ENCODE data around the gene BARHL1.

BARHL1 gene

DNA sequence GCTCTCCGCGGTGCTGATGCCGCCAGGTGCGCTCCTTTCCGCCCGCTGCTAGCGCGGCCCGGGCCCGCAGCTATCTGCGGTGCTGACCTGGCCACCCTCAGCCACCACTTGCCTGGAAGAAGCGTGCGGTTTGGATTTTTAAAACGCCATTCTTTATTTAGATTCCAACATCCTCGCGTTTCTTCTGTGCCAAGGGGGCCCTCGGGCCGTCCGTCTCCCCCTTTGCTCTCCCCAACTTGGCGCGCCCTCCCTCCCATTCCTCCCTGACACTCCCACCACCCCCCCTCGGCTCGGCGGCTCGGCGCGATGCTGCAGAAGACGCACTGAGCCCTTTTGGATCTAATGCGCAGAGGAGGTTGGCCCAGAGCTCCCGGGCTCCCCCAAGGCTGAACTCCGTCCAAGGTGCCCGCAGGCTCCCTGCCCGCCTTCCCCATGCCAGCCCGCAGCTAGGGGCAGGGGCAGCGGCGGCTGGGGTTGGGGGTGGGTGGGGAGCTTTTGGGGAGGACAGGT, at the start of gene BARHL1:
TSS of gene BARHL1 (plus strand) at position 331 of the 510 bp plus-strand sequence. CDS start 192 bp downstream, outside the sequence.
- DNase-seq (ENCODE audit: low read depth), result no peak

DNA sequence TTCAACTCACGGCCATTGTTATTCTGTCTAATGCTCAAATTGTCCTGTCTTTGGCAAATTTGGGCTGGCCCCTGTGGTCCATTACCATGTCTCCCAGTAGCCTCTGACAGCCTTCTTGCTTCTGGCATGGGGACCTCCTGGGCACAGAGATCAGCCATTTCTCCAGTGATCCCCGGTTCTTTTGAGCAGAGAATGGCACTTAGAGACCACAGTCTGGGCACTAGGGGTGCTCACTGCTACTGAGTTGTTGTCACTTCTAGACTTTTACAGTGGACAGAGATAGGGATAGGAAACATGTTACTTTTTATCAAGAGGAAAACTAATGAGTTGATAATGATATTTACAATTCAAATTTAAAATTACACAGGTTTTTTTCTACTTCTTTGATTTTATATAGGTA, 47.6 kb upstream of the BARHL1 start:
- no peak for DNase-seq (ENCODE audit: low read depth)

DNA sequence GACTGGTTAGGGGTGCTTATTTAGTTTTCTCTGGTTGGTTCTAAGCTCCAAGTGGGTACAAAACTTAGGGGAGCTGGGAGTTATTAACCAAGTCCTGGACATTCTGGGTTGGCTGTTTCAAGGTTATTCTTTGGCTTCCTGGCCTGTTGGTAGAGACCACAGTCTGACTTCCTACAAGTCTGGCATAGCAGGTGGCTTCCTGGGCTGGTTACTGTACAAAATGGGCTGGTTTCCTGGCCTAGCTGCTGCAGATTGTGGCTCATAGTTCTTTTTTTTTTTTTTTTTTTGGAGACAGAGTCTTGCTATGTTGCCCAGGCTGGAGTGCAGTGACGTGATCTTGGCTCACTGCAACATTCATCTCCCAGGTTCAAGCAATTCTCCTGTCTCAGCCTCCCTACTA, 46.3 kb upstream of the BARHL1 start:
- DNase-seq (ENCODE audit: low read depth), result no peak

DNA sequence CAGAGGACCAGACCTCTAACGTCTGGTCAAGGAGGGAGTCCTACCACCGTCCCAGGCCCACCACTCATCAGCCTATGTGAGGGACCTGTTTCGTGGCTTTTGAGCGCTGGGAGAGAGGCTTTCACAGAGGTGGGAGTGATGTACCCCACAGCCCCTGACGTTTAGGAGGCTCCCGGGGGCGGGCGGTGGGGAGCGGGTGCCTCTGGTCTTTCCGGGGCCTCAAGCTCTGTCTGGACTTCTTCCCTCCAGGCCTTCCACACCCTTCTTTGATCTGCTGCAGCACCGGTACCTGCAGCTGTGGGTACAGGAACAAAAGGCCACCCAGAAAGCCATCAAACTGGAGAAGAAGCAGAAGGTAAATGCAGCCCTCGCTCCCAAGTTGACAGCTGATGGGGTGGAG, 45.1 kb upstream of the BARHL1 start:
- no peak for DNase-seq (ENCODE audit: low read depth)

DNA sequence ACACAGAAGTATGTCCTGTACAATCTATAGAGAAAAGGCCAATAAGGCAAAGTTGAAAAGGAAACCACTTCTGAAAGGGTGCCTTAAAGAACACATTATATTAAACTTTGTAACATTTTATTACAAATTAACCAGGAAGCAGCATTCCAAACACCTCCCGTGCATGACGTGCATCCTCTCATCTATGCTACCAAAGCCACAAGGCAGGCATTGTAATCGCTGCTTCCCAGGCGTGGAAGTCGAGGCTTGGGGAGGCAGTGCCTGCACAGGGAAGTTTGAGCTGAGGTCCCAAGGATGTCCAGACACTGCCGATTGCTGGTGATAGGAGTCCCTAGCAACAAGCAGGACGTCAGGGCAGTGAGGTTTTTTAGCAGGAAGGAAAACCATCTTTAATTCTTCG, 44.3 kb upstream of the BARHL1 start:
- no peak for DNase-seq (ENCODE audit: low read depth)

DNA sequence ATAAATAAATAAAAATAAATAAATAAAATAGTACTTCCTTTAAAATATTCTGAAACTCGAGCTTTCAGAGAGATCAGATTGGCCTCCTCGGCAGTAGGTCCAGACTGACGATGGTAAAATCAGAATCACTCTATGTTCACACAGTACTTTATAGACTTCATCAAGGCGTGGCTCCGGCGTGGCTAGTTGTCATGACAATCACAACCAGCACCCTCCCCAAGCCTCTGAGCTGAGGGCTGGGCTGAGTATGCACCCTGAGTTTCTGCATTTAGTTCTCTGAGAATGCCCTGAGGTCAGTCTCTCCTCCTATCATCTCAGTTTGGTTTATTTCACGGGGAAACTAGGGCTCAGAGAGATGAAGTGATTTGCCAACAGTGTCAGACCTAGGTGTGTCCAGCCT, 43.3 kb upstream of the BARHL1 start:
- DNase-seq (ENCODE audit: low read depth), result no peak

DNA sequence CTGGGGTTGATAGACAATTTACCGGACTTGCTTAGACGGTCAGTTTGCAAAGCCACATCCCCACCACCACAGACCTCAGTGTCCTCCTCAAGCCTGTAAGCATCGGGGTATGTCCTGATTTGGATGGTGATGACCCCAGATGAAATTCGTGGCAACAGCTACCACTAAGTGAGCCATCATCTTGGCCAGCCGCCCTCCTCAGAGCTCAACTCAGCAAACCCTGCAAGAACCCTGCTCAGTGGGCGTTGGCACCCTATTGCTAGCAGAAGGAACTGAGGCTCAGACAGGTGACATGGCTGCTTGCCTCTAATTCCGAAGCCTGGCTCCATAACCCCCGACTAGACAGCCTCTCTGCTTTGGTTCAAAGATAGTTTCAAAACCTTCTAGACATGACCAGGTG, 41.4 kb upstream of the BARHL1 start:
- DNase-seq (ENCODE audit: low read depth), result no peak

DNA sequence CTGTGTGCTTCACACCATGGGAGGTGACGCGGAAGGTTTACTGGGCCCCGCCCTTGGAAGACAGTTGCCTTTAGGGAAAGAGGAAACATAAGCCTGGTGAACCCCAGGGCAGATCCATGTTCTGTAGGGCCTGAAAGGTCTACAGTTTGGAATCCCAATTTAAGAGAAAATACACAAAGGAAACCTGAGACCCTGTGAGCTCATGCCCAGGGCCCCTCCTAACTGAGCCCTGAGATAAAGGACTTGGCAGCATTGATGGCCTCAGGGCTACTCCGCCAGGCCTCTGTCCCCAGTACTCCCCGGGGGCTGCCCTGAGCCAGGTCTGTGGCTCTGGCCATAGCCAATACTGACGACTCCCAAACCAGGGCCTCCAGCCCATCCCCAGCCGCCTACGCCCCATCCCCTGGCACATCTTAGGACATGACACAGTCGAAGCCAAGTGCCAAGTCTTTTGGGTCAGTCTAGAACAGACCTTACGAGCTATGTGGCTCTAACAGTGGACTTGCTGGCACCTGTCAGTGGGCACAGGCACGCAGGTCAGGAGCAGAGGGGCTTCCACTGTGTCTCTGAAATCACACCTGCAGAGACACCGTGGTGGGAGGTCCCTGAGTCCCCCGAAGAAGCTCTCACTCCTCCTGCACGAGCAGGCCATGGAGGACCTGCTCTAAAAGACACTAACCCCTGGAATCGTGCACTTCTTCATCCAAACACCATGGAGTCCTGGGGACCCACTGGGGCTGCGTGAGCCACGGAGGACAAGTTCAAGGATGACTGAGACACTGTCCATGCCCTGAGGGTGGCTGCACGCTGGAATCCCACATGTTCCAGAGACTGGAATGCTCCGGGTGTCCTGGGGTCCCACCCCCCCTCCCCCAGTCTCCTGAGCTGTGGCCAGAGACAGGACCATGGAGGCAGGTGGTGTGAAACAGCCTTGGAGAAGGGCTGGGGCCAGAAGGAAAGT, 40.3 kb upstream of the BARHL1 start:
- no peak for DNase-seq (ENCODE audit: low read depth)

DNA sequence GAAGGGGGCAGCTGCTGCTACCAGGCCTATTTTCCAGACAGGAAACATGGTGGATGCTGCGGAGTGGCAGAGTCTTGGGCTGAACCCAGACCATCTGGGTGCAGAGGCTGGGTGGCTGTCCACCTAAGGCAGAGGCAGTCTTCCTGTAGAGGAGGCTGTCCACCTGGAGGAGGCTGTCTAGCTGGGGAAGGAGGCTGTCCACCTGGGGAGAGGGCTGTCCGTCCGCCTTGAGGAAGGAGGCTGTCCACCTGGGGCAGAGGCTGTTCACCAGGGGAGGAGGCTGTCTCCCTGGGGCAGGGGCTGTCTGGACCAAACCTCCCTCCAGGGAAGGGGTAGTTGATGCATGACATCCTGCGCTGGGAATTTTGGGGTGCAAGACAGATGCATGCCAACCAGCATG, 39.2 kb upstream of the BARHL1 start:
- DNase-seq (ENCODE audit: low read depth), result no peak

DNA sequence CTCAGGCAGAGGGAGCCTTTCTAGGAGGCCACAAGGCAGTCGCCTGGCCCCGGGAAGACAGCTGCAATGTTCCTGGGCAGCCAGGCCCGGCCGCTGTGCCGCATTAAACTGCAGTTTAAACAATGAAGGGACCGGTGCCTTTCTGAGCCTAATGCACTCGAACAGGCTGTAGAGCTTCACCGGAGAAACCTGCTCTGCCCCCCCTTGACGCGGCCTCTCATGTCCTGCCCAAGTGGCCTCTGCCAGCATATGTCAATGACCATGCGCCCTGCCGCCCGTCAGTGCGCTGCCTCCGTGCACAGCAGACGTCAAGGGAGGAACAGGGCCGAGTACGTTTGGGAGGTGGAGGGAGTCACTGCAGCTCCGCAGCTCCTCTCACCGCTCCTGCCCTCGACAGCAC, 38.4 kb upstream of the BARHL1 start:
- no peak for DNase-seq (ENCODE audit: low read depth)

DNA sequence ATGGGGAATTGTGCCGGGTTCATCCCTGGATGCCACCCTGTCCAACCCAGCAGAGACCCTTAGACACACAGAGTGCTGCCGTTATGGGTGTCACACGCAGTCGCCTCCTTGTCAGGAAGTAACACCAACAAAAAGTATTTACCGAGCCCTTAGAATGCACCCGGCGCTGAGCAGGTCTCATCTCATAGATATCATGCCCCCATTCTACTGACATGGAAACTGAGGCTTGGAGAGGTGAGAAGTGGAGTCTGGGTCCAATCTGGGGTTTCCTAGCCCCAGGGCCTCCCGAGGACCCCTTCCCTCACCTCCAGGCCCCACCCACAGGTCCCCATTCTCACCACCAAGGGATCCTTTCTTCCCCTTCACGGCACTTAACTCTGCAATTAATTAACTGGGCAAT, 36.8 kb upstream of the BARHL1 start:
- DNase-seq (ENCODE audit: low read depth), result no peak

DNA sequence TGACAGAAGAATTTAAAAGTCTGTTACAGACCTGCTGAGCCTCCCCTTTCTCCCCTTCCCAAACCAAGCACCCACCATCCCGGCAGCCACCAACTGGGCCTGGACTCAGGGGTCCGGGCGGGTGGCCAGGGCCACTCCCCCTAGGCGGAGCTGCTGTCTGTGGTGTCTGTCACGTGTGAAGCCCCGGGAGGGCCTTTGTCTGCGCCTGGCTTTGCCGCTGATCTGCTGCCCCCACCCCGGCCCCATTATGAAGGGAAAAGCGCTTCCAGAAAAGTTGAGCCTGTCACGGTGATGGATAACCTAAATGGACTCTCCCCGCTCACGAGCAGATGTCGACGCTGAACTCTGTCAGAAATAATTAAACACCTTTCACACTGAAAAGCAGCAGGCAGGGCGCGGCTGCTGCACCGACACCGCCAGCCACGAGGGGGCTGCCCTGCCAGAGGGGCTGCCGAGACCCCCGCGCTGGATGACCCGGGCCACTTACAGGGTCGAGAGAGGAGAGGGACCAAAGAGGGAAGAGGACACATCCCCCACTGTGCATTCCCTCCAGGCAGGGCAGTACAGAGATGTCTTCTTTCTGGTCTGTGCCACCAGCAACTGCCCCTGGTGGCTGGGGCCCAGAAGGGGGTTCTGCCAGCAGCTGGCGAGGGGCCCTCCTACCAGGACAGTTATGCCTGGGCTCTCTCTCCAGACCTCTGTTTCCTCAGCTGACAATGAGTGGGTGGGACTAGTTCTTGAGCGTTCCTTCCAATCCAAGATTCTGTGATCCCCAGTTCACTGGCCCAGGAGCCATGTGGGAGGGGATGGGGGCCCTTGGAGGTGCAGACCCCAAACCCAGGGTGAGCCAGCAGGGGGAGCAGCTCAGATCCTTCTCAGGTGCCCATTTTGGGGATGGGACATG, 36.0 kb upstream of the BARHL1 start:
- no peak for DNase-seq (ENCODE audit: low read depth)

DNA sequence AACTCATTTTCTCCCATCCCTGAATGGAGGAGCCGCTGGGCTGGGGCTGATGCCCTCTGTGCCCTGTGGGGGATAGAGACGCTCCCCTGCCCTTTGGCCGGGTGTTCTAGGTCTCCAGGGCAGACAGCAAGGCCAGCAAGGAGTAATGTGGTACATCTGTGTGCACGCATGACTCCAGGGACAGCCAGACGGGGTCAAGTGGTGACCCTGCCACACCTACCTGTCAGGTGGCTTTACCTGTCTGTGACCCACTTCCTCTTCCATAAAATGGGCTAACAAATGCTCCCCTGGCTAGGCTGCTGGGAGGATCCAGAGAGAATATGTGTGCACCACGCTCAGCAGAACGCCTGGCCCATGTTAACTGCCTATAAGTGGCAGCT, 35.4 kb upstream of the BARHL1 start:
- DNase-seq (ENCODE audit: low read depth), result no peak

DNA sequence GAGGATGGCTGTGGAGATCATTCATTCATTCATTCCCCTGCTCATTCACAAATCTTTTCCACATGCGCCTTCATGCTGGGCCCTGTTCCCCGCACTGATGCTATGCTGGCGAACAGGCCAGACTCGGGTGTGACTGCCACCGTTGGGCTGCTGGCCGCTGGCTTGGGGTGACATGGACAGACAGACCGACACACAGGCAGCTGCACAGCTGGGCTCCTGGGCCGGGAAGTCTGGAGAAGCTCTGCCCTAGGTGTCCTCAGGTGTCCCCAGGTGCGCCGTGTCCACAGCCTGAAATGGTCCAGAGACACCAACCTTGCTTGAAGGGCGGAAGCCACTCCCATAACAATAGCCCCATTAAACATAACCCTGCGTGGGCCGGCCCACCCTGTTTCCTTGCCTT, 35.0 kb upstream of the BARHL1 start:
- DNase-seq (ENCODE audit: low read depth), result no peak

DNA sequence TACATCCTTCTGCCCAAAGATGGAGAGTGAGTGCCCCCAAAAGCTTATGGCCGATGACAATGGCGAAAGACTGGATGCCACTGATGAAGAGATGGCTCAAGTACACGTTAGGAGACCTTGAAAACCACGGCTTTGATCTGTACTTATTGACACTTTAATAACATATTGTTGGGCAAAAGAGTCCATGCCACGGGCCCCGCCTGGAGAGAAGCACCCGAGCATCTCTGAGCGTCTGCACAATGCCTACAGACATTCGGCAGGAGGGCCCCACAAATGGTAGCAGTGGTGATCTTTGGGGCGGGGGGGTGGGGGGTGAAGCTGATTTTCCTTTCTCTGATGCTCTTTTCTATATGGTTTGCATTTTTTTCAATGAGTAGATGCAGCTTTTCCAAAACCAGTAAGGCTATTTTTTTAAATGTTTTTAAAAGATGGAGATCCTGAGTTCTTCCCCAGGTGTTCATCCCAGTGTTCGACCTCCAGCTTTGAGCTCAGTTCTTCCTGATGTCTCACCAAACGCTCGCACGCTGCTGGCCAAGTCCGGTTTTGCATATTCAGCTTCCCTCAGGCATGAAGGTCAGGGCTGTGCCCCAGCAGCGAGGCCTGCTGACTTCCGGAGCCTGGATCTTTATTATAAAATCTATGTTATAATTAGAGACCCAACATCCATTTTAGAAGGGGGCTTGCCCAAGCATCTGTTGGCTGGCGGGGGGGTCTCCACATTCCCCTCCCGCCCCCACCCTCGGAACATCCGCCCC, 34.3 kb upstream of the BARHL1 start:
- no peak for DNase-seq (ENCODE audit: low read depth)

DNA sequence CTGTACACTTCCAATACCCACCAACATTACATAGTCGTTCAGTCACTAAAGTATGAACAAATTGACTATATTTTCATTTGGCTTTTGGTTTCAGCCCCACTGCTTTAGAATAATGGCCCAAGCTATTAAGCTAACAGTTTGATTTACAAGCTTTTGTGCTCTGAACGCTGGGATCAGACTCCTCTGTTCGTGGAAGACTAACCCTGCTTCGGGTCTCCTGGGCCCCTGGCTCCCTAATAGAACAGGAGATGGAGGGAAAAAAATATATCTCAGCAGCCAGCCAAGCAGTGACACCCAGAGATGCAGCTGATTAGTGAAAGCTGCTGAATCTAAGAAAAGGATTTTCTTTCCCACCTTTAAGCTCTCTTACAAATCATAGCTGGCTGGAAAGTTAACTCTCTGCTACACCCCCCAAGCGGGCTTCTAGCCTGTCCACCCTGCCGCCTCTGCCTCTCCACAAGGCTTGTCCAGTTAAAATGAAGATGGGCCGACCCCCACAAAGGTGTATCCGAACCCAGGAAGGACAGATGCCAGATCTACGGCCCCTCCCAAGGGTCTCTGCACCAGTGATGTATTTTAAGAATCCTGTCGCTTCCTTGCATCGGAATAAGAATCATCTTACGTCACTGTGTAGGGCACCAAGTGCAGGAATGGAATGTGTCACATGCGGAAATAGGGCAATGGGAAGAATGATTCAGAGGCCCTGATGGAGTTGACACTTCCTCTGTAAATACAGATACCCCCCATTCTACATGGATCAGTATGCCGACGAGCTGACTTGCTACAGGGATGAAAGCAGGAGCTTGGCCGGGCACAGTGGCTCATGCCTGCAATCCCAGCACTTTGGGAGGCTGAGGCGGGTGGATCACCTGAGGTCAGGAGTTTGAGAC, 33.4 kb upstream of the BARHL1 start:
- DNase-seq (ENCODE audit: low read depth), result no peak

DNA sequence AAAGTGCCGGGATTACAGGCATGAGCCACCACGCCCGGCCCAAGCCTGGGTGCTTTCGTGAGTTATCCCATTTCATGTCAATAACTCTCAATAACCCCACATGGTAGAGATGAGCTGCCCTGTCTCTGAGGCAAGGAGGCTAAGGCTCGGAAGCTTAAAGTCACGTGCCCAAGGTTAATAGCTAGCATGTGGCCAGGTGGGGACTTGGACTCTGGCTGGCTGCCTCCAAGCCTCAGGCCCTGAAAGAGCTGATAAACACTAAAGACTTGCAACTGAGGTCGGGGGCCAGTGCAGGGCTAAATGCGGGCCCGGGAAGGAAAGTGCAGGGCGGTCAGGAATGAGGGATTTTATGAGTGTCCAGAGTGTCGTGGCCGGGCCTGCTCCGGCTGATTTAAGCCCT, 30.9 kb upstream of the BARHL1 start:
- no peak for DNase-seq (ENCODE audit: low read depth)

DNA sequence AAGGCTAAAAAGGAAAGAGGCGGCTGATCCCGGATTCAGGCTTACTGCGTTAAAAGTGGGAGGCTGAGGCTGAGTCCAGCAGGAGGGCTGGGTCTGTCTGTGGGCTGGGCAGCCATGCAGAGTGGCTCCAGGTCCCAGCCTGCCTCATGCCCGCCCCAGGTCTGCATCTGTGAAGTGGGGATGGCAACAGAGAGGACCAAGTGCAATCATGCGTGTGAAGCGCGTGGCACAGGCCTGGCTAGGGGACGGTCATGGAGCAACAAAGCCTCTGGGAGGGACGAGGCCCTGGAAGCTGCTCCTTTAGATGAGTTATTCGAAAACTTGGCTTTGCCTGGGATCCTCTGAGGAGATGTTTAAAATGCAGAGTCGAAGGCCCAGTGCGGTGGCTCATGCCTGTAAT, 30.4 kb upstream of the BARHL1 start:
- no peak for DNase-seq (ENCODE audit: low read depth)

DNA sequence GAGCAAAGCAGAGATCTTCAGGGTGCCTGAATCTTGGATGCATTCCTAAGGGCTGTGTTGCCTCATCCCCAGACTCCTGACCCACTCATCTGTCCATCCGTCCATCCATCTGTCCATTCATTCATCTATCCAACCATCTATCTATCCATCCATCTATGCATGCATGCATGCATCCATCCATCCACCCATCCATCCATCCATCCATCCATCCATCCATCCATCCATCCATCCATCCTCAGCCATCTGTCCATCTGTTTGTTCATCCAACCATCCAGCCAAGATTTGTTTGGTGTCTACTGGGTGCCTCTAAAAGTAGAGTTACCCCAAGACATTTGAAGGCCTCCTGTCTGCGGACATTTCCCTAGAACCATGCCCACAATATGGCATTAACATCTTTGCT, 27.7 kb upstream of the BARHL1 start:
- DNase-seq (ENCODE audit: low read depth), result no peak

DNA sequence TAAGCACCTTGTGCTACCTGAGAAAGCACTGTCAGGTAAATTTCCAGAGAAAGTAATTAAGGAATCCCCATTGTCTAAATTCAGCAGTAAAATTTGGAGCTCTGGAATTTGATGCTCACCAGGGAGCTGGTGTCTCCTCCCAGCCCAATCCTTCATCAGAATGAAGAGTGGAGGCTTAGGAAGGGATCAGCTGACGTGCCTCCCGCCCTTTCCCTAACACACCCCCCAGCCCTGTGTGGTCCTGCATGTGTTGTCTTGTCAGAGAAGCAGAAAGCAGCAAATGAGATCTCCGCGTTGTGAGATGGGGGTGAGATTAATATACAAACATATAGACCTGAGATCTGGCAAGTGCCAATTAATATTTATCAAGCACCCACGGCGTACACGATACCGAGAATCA, 26.9 kb upstream of the BARHL1 start:
- no peak for DNase-seq (ENCODE audit: low read depth)

DNA sequence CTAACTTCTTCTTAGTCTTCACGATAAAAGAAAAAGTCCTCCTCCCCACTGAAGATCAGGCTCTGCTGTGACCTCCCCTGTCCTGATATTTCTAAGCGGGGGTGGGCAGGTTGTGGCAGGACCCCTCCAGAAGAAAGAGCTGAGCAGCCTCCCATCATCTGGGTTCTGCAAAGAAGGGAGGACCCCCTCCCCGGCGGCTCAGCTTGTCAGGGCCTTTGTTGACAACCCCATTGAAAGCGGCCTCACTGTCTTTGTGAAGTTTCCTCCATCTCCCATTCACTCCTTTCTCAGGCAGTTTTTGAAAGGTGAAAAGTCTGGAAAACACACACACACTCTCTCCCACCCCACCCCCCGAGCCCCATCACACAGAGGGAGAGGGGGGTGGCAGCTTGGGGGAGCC, 26.2 kb upstream of the BARHL1 start:
- no peak for DNase-seq (ENCODE audit: low read depth)

All from HS-5 (cell line).